HEK293 (cell line): ENCODE results near the gene THRA.

Experiments used
- CTCF ChIA-PET: fragments of 350-600 bp; formaldehyde crosslinking; extraction: SDS; loops from one replicate; lab custom pipeline; 2021; ENCODE audit warnings: antibody characterized with exemption; lab: Yijun Ruan, JAX
- POLR2A ChIA-PET: fragments of 300-600 bp; formaldehyde crosslinking; extraction: SDS; loops from one replicate; lab custom pipeline; 2020; ENCODE audit warnings: antibody characterized with exemption, inconsistent platforms; lab: Yijun Ruan, JAX
- H3K27ac ChIP-seq: fragments of 200-500 bp; sonication (Bioruptor generic); 2 replicates; pipeline ENCODE4 v1.5.1; 2014; ENCODE audit warnings: low read depth, low read length, control low read depth, inconsistent platforms; ENCODE audit errors: extremely low read depth
- H3K36me3 ChIP-seq, 2 experiments: fragments of 200-500 bp in 1 of 2; sonication (Bioruptor generic) in 1 of 2; 1 replicate in 1 of 2; 2 replicates in 1 of 2; pipeline ENCODE4 v1.5.1; 2014 to 2017; ENCODE audit warnings: inconsistent platforms in 2 of 2, low read length in 2 of 2; ENCODE audit not compliant: control insufficient read depth in 2 of 2, insufficient read depth in 1 of 2
- H3K4me1 ChIP-seq: fragments of 200-500 bp; sonication (Bioruptor generic); 2 replicates; pipeline ENCODE4 v1.5.1; 2014; ENCODE audit warnings: mild to moderate bottlenecking, low read length, inconsistent platforms; ENCODE audit not compliant: control insufficient read depth, insufficient read depth
- H3K4me3 ChIP-seq: 2 replicates; pipeline ENCODE4 v1.5.1; 2011; ENCODE audit warnings: low read depth, mild to moderate bottlenecking, control low read depth, low read length, moderate library complexity
- H3K9me3 ChIP-seq: fragments of 200-500 bp; sonication (Bioruptor generic); 2 replicates; pipeline ENCODE4 v1.5.1; 2014; ENCODE audit warnings: low read depth, low read length, inconsistent platforms; ENCODE audit not compliant: control insufficient read depth, insufficient read depth
- CTCF ChIP-seq: fragments of 450-650 bp; formaldehyde crosslinking; IDR thresholded peaks from 2 replicates; pipeline ENCODE4 v1.5.1; 2016; ENCODE audit warnings: missing biosample characterization, missing genetic modification characterization
- EGR2 ChIP-seq: fragments of 450-650 bp; formaldehyde crosslinking; IDR thresholded peaks from 2 replicates; pipeline ENCODE4 v1.5.1; 2016; ENCODE audit warnings: low read depth, missing biosample characterization, missing genetic modification characterization
- GLIS1 ChIP-seq: fragments of 450-650 bp; formaldehyde crosslinking; IDR thresholded peaks from 2 replicates; pipeline ENCODE4 v1.5.1; 2016; ENCODE audit warnings: missing biosample characterization, missing genetic modification characterization
- HOXD13 ChIP-seq: sonication (generic); formaldehyde crosslinking; IDR thresholded peaks from 2 replicates; pipeline ENCODE4 v1.8.0; 2022; ENCODE audit warnings: missing genetic modification reagents, borderline replicate concordance
- MYNN ChIP-seq: fragments of 450-650 bp; formaldehyde crosslinking; IDR thresholded peaks from 2 replicates; pipeline ENCODE4 v1.5.1; 2016; ENCODE audit warnings: missing biosample characterization, missing genetic modification characterization, borderline replicate concordance
- PATZ1 ChIP-seq: fragments of 450-650 bp; formaldehyde crosslinking; IDR thresholded peaks from 2 replicates; pipeline ENCODE4 v1.5.1; 2016; ENCODE audit warnings: missing biosample characterization, missing genetic modification characterization
- PRDM1 ChIP-seq: fragments of 450-650 bp; formaldehyde crosslinking; IDR thresholded peaks from 2 replicates; pipeline ENCODE4; 2016; ENCODE audit warnings: missing biosample characterization, missing genetic modification characterization
- PRDM10 ChIP-seq: fragments of 450-650 bp; formaldehyde crosslinking; IDR thresholded peaks from 2 replicates; pipeline ENCODE4 v1.5.1; 2016; ENCODE audit warnings: missing biosample characterization, missing genetic modification characterization
- ZBTB6 ChIP-seq: fragments of 450-650 bp; formaldehyde crosslinking; IDR thresholded peaks from 2 replicates; pipeline ENCODE4 v1.5.1; 2017; ENCODE audit warnings: missing biosample characterization, missing genetic modification characterization
- ZNF175 ChIP-seq: fragments of 450-650 bp; formaldehyde crosslinking; IDR thresholded peaks from 2 replicates; pipeline ENCODE4 v1.5.1; 2016; ENCODE audit warnings: missing biosample characterization, missing genetic modification characterization
- ZNF184 ChIP-seq: fragments of 450-650 bp; IDR thresholded peaks from 2 replicates; pipeline ENCODE4 v1.5.1; 2018; ENCODE audit warnings: missing biosample characterization, mild to moderate bottlenecking, missing genetic modification characterization
- ZNF274 ChIP-seq, 2 experiments: fragments of 200-500 bp in 1 of 2; fragments of 450-650 bp in 1 of 2; sonication (Bioruptor generic) in 1 of 2; formaldehyde crosslinking in 1 of 2; IDR thresholded peaks; 2 replicates each; pipeline versions ENCODE4 v1.5.1 to v1.6.1; 2014 to 2016; ENCODE audit warnings: borderline replicate concordance in 1 of 2, inconsistent platforms in 1 of 2, low read length in 1 of 2, missing biosample characterization in 1 of 2, missing genetic modification characterization in 1 of 2
- ZNF324 ChIP-seq: fragments of 450-650 bp; formaldehyde crosslinking; IDR thresholded peaks from 2 replicates; pipeline ENCODE4 v1.5.1; 2016; ENCODE audit warnings: missing biosample characterization, missing genetic modification characterization
- ZNF501 ChIP-seq: fragments of 450-650 bp; formaldehyde crosslinking; IDR thresholded peaks from 2 replicates; pipeline ENCODE4 v1.5.1; 2016; ENCODE audit warnings: missing biosample characterization, missing genetic modification characterization
- ZNF513 ChIP-seq: fragments of 450-650 bp; IDR thresholded peaks from 2 replicates; pipeline ENCODE4 v1.5.1; 2018; ENCODE audit warnings: missing biosample characterization, missing genetic modification characterization
- ZNF600 ChIP-seq: fragments of 450-650 bp; formaldehyde crosslinking; IDR thresholded peaks from 2 replicates; pipeline ENCODE4 v1.5.1; 2016; ENCODE audit warnings: missing biosample characterization, missing genetic modification characterization

THRA gene

GRCh38 chr17:40018211-40019121 is 44.3 kb upstream of the THRA start (continued):
- TF ChIP-seq GLIS1 (tag by site-specific recombination) (no peak), ZNF513 (peak; percentile 42; the same call in 1 of the 2 replicates), ZNF324 (tag by site-specific recombination) (no peak), HOXD13 (CRISPR knock-in tag) (no peak)
- TF ChIP-seq, all 188 proteins: peak for 3

- peak; percentile 58 for TF ChIP-seq ZNF600 (tag by site-specific recombination)
- no peak for TF ChIP-seq PATZ1 (tag by site-specific recombination)
- peak; percentile 79; the same call in 1 of the 2 replicates for TF ChIP-seq PRDM1 (tag by site-specific recombination)
- TF ChIP-seq EGR2 = no peak
- TF ChIP-seq CTCF (tag by site-specific recombination) = peak; percentile 30; the same call in 1 of the 2 replicates
- no peaks in the 10 kb centered on the region for H3K9me3 ChIP-seq
- POLR2A ChIA-PET = interaction anchor here (0.6 to 1.2 kb wide), 2 partner anchors 67 to 345 kb away, joined by 3 read pairs; partner anchors contain the start of gene GJD3
- no peak overlapping the region for H3K27ac ChIP-seq
- H3K4me3 ChIP-seq = no peak overlapping the region
- H3K36me3 ChIP-seq = peaks cover 10 to 59% of the 10 kb centered on the region in 2 experiments; a peak in 2 of 3 replicates
- peaks cover 13% of the 10 kb centered on the region for H3K4me1 ChIP-seq
- CTCF ChIA-PET = interaction anchor here (0.6 to 14.3 kb wide), 3 partner anchors 7 to 92 kb away, joined by 3 to 268 read pairs (median 8); no protein-coding TSS in a partner anchor
Observed at GRCh38 chr17:40019140-40019991, 43.4 kb upstream of the THRA start.

GRCh38 chr17:40020146-40020545 is 42.6 kb upstream of the THRA start:
- H3K4me1 ChIP-seq = peaks cover 13% of the 10 kb centered on the region
- TF ChIP-seq ZNF184 = no peak
- no peak for TF ChIP-seq PRDM10 (tag by site-specific recombination)
- TF ChIP-seq ZNF175 (tag by site-specific recombination) = no peak
- TF ChIP-seq ZNF274 (IDR thresholded peaks at IDR 0.05; ENCODE audit: low read length) = no peak
- no peak for TF ChIP-seq ZNF274 (tag by site-specific recombination; IDR thresholded peaks at IDR 0.05; ENCODE audit: borderline replicate concordance)
- no peak for TF ChIP-seq ZBTB6 (tag by site-specific recombination)
- TF ChIP-seq MYNN (tag by site-specific recombination) = no peak
- no peak for TF ChIP-seq ZNF501 (tag by site-specific recombination)
- CTCF ChIA-PET = interaction anchor here (1.9 to 2.4 kb wide), 2 partner anchors 15 to 66 kb away, joined by 7 to 10 read pairs; no protein-coding TSS in a partner anchor
- H3K36me3 ChIP-seq = peaks cover 17 to 67% of the 10 kb centered on the region in 2 experiments; a peak in 2 of 3 replicates
- no peak overlapping the region for H3K4me3 ChIP-seq
- no peaks in the 10 kb centered on the region for H3K9me3 ChIP-seq
- H3K27ac ChIP-seq = no peak overlapping the region
- POLR2A ChIA-PET = no interaction called here
